ENCODE data around the gene GRIK4. TPM values are rescaled to one million over a fixed set of nuclear protein-coding genes. Genes with fewer than 3 reads are reported as not detected.

Gene GRIK4
- total RNA-seq, 3 donors from 2014 or later = 0.05 to 0.30 (median 0.11) TPM

- Mint-ChIP-seq H3K36me3 (ENCODE audit: insufficient read depth) (no peaks in the 10 kb centered on the region), H3K4me1 (ENCODE audit: low read depth) (peaks cover 8% of the 10 kb centered on the region), H3K9me3 (no peaks in the 10 kb centered on the region), H3K27me3 (ENCODE audit: low read depth) (peaks cover 48% of the 10 kb centered on the region), H3K4me3 (no peak overlapping the region)
- DNase-seq = no peak
- ATAC-seq = no peak
These were observed 49.7 kb downstream of the GRIK4 start for GRCh38 chr11:120561286-120561685.

GRCh38 chr11:120562806-120563425, 51.4 kb downstream of the GRIK4 start:
- H3K9me3 Mint-ChIP-seq = no peaks in the 10 kb centered on the region
- DNase-seq (no peak), ATAC-seq (no peak)
- H3K36me3 Mint-ChIP-seq (ENCODE audit: insufficient read depth) = no peaks in the 10 kb centered on the region
- H3K4me1 Mint-ChIP-seq (ENCODE audit: low read depth) = peaks cover 8% of the 10 kb centered on the region
- no peak overlapping the region for H3K4me3 Mint-ChIP-seq
- peaks cover 51% of the 10 kb centered on the region for H3K27me3 Mint-ChIP-seq (ENCODE audit: low read depth)

- Mint-ChIP-seq H3K9me3 (no peaks in the 10 kb centered on the region), H3K27me3 (ENCODE audit: low read depth) (peaks cover 58% of the 10 kb centered on the region), H3K4me3 (no peak overlapping the region), H3K4me1 (ENCODE audit: low read depth) (peaks cover 8% of the 10 kb centered on the region), H3K36me3 (ENCODE audit: insufficient read depth) (no peaks in the 10 kb centered on the region)
- no peak for ATAC-seq
- no peak for DNase-seq
These were observed 52.4 kb downstream of the GRIK4 start for GRCh38 chr11:120563703-120564572.

- Mint-ChIP-seq H3K4me1 (ENCODE audit: low read depth) (peaks cover 8% of the 10 kb centered on the region), H3K9me3 (no peaks in the 10 kb centered on the region), H3K36me3 (ENCODE audit: insufficient read depth) (no peaks in the 10 kb centered on the region), H3K27me3 (ENCODE audit: low read depth) (peaks cover 58% of the 10 kb centered on the region), H3K4me3 (no peak overlapping the region)
- peak; percentile 62 to 71 for ATAC-seq
- no peak for DNase-seq
These were observed 53.2 kb downstream of the GRIK4 start for GRCh38 chr11:120564573-120565311.

GRCh38 chr11:120565466-120566155, 54.1 kb downstream of the GRIK4 start:
- H3K27me3 Mint-ChIP-seq (ENCODE audit: low read depth) = peaks cover 54% of the 10 kb centered on the region
- no peak overlapping the region for H3K4me3 Mint-ChIP-seq
- DNase-seq (no peak), ATAC-seq (peak in 1 of 2 donors; percentile 16)
- no peaks in the 10 kb centered on the region for H3K9me3 Mint-ChIP-seq
- H3K4me1 Mint-ChIP-seq (ENCODE audit: low read depth) = peaks cover 8% of the 10 kb centered on the region
- no peaks in the 10 kb centered on the region for H3K36me3 Mint-ChIP-seq (ENCODE audit: insufficient read depth)

GRCh38 chr11:120566176-120566575, 54.6 kb downstream of the GRIK4 start:
- Mint-ChIP-seq H3K9me3 (no peaks in the 10 kb centered on the region), H3K4me3 (no peak overlapping the region)

GRCh38 chr11:120568572-120569307, 57.2 kb downstream of the GRIK4 start:
- H3K27me3 Mint-ChIP-seq (ENCODE audit: low read depth) = peaks cover 39% of the 10 kb centered on the region
- no peaks in the 10 kb centered on the region for H3K36me3 Mint-ChIP-seq (ENCODE audit: insufficient read depth)
- ATAC-seq (no peak), DNase-seq (no peak)
- H3K4me1 Mint-ChIP-seq (ENCODE audit: low read depth) = peaks cover 8% of the 10 kb centered on the region
- H3K4me3 Mint-ChIP-seq = no peak overlapping the region
- no peaks in the 10 kb centered on the region for H3K9me3 Mint-ChIP-seq

More at GRCh38 chr11:120566176-120566575, 54.6 kb downstream of the GRIK4 start:
- no peak for DNase-seq
- peaks cover 8% of the 10 kb centered on the region for H3K4me1 Mint-ChIP-seq (ENCODE audit: low read depth)
- H3K27me3 Mint-ChIP-seq (ENCODE audit: low read depth) = peaks cover 55% of the 10 kb centered on the region
- ATAC-seq = no peak
- H3K36me3 Mint-ChIP-seq (ENCODE audit: insufficient read depth) = no peaks in the 10 kb centered on the region

- no peak for ATAC-seq
- peaks cover 8% of the 10 kb centered on the region for H3K4me1 Mint-ChIP-seq (ENCODE audit: low read depth)
- peaks cover 41% of the 10 kb centered on the region for H3K27me3 Mint-ChIP-seq (ENCODE audit: low read depth)
- no peak overlapping the region for H3K4me3 Mint-ChIP-seq
- DNase-seq = no peak
- no peaks in the 10 kb centered on the region for H3K9me3 Mint-ChIP-seq
- H3K36me3 Mint-ChIP-seq (ENCODE audit: insufficient read depth) = no peaks in the 10 kb centered on the region
These were observed 58.3 kb downstream of the GRIK4 start for GRCh38 chr11:120569861-120570260.

- no peak for DNase-seq
- Mint-ChIP-seq H3K9me3 (no peaks in the 10 kb centered on the region), H3K36me3 (ENCODE audit: insufficient read depth) (no peaks in the 10 kb centered on the region), H3K27me3 (ENCODE audit: low read depth) (peaks cover 31% of the 10 kb centered on the region), H3K4me3 (no peak overlapping the region), H3K4me1 (ENCODE audit: low read depth) (no peaks in the 10 kb centered on the region)
- no peak for ATAC-seq
These were observed 59.9 kb downstream of the GRIK4 start for GRCh38 chr11:120571476-120571875.

- Mint-ChIP-seq H3K36me3 (ENCODE audit: insufficient read depth) (no peaks in the 10 kb centered on the region), H3K4me3 (no peak overlapping the region), H3K9me3 (no peaks in the 10 kb centered on the region), H3K4me1 (ENCODE audit: low read depth) (no peaks in the 10 kb centered on the region), H3K27me3 (ENCODE audit: low read depth) (peaks cover 18% of the 10 kb centered on the region)
- DNase-seq (no peak), ATAC-seq (no peak)
These were observed 62.3 kb downstream of the GRIK4 start for GRCh38 chr11:120573756-120574354.

- no peak overlapping the region for H3K4me3 Mint-ChIP-seq
- no peaks in the 10 kb centered on the region for H3K4me1 Mint-ChIP-seq (ENCODE audit: low read depth)
- H3K27me3 Mint-ChIP-seq (ENCODE audit: low read depth) = peaks cover 18% of the 10 kb centered on the region
- DNase-seq (no peak), ATAC-seq (no peak)
- no peaks in the 10 kb centered on the region for H3K9me3 Mint-ChIP-seq
- H3K36me3 Mint-ChIP-seq (ENCODE audit: insufficient read depth) = no peaks in the 10 kb centered on the region
These were observed 63.3 kb downstream of the GRIK4 start for GRCh38 chr11:120574876-120575275.

GRCh38 chr11:120575461-120575860, 63.9 kb downstream of the GRIK4 start:
- H3K27me3 Mint-ChIP-seq (ENCODE audit: low read depth) = peaks cover 18% of the 10 kb centered on the region
- DNase-seq (no peak), ATAC-seq (no peak)
- no peak overlapping the region for H3K4me3 Mint-ChIP-seq
- H3K36me3 Mint-ChIP-seq (ENCODE audit: insufficient read depth) = no peaks in the 10 kb centered on the region
- no peaks in the 10 kb centered on the region for H3K9me3 Mint-ChIP-seq
- no peaks in the 10 kb centered on the region for H3K4me1 Mint-ChIP-seq (ENCODE audit: low read depth)

- H3K9me3 Mint-ChIP-seq = no peaks in the 10 kb centered on the region
- no peak for ATAC-seq
These were observed 65.1 kb downstream of the GRIK4 start for GRCh38 chr11:120576606-120577005.

More at GRCh38 chr11:120576606-120577005, 65.1 kb downstream of the GRIK4 start:
- no peak overlapping the region for H3K4me3 Mint-ChIP-seq
- no peaks in the 10 kb centered on the region for H3K36me3 Mint-ChIP-seq (ENCODE audit: insufficient read depth)
- no peak for DNase-seq
- no peaks in the 10 kb centered on the region for H3K4me1 Mint-ChIP-seq (ENCODE audit: low read depth)
- H3K27me3 Mint-ChIP-seq (ENCODE audit: low read depth) = peaks cover 14% of the 10 kb centered on the region
